Gastrocnemius medialis (tissue), 4 donors: ENCODE data around the gene STH. TPM values are rescaled to one million over a fixed set of nuclear protein-coding genes. Genes with fewer than 3 reads are reported as not detected.
A peak's percentile ranks its signal among the peaks of the same experiment; 100 is the strongest.
"Not testable (repeated sequence)": the region's sequence is repeated elsewhere in the genome, so short reads cannot be mapped to it uniquely, and the experiment has no call there.

Experiments used
- ATAC-seq, 2 donors: fragments of 150-250 bp; one replicate each; pipeline ENCODE4 v1.9.1; 2016
- DNase-seq, 2 donors: peaks; one replicate each; pipeline ENCODE4 v3.0.0-alpha.2; 2019
- H3K27ac ChIP-seq, 4 donors: fragments of 200-600 bp; sonication (generic); 1 replicate in 1 of 4; 2 replicates in 3 of 4; pipeline ENCODE4 v1.5.1; 2016 to 2018; ENCODE audit warnings: mild to moderate bottlenecking in 2 of 4, moderate library complexity in 1 of 4
- H3K27me3 ChIP-seq, 3 donors: fragments of 200-600 bp; sonication (generic) in 2 of 3; 1 replicate in 1 of 3; 2 replicates in 2 of 3; pipeline versions ENCODE4 v1.5.1 to v1.6.0; 2016 to 2019; ENCODE audit warnings: mild to moderate bottlenecking in 1 of 3, moderate library complexity in 1 of 3
- H3K36me3 ChIP-seq, 2 donors: fragments of 200-600 bp; sonication (generic) in 1 of 2; one replicate each; pipeline ENCODE4 v1.5.1; 2017 to 2018
- H3K4me1 ChIP-seq, 2 donors: fragments of 200-600 bp; sonication (generic) in 1 of 2; one replicate each; pipeline ENCODE4 v1.5.1; 2016 to 2017; ENCODE audit warnings: mild to moderate bottlenecking in 2 of 2
- H3K4me3 ChIP-seq, 4 donors: fragments of 200-600 bp; sonication (generic) in 3 of 4; 1 replicate in 1 of 4; 2 replicates in 3 of 4; pipeline ENCODE4 v1.5.1; 2016 to 2019; ENCODE audit warnings: mild to moderate bottlenecking in 2 of 4
- H3K9me3 ChIP-seq, 3 donors: fragments of 200-600 bp; sonication (generic) in 2 of 3; 1 replicate in 1 of 3; 2 replicates in 2 of 3; pipeline ENCODE4 v1.5.1; 2016 to 2019
- CTCF ChIP-seq, 5 experiments: fragments of 450-650 bp in 3 of 5; fragments of 200-600 bp in 2 of 5; sonication (generic) in 2 of 5; IDR thresholded peaks in 4 of 5; conservative IDR thresholded peaks in 1 of 5; 1 replicate in 4 of 5; 2 replicates in 1 of 5; pipeline ENCODE4 v1.5.1; 2016 to 2019; ENCODE audit warnings: antibody characterized with exemption in 5 of 5, mild to moderate bottlenecking in 3 of 5, moderate library complexity in 3 of 5
- POLR2A ChIP-seq, 2 donors: fragments of 450-650 bp; IDR thresholded peaks; one replicate each; pipeline ENCODE4 v1.6.1; 2017; ENCODE audit warnings: antibody characterized with exemption in 2 of 2, mild to moderate bottlenecking in 2 of 2, moderate library complexity in 2 of 2
- in situ Hi-C, 4 donors: fragments of 200-750 bp; cut with MboI; loops; one replicate each; pipeline versions ENCODE4 v1.15.0 to v1.8.0; 2017; ENCODE audit warnings: low sequenced_read_pairs in 4 of 4
- intact Hi-C: fragments of 100-400 bp; cut with DNase I; formaldehyde crosslinking; loops from one replicate; pipeline ENCODE4 v1.15.1; 2023; ENCODE audit warnings: low total_unique reads
- total RNA-seq, 4 donors: library from RNA; depleted of rRNA; stranded (reverse); fragments of >200 nt; gene quantifications; one replicate each; pipeline versions ENCODE4 v1.1.0 to v1.2.3, GENCODE V29; 2016

STH gene
- total RNA-seq, 4 donors from 2014 or later: not detected

DNA sequence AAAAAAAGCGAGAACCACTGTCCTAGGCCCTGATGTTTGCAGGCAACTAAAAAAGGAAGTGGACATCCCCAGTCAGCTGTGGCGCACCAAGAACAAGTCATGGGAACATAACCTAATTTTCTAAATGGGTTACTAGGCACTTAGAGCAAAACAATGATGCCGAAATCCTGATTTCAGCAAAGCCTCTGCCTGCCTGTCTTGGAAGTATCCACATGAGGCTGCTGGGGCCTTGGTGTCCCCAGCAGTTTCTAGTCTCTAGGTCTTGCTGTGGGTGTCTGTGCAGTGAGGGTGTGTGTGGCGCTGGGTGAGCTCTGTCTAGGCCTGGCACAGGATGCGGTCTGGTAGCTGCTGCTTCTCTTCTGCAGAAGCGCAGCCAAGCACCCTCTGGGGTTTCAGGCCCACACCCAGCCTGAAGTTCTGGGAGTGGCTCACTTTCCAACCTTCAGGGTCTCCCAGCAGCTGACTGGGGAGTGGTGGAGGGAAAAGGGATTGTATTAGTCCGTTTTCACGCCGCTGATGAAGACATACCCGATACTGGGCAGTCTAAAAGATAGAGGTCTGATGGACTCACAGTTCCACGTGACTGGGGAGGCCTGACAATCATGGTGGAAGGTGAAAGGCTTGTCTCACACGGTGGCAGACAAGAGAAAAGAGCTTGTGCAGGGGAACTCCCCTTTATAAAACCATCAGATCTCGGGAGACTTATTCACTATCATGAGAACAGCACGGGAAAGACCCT is 21.1 kb downstream of the STH start:
- ATAC-seq (no peak), DNase-seq (no peak)
- H3K4me3 ChIP-seq: no peak overlapping the region
- TF ChIP-seq POLR2A (IDR thresholded peaks at IDR 0.05): no peak
- no peak for TF ChIP-seq CTCF (IDR thresholded peaks at IDR 0.05 in 4 of 5, conservative IDR thresholded peaks at IDR 0.05 in 1 of 5)
- intact Hi-C loops: no loop called here
- H3K27me3 ChIP-seq: no peaks in the 10 kb centered on the region
- peaks cover 0 to 32% of the 10 kb centered on the region in 2 donors for H3K36me3 ChIP-seq
- no peaks in the 10 kb centered on the region for H3K9me3 ChIP-seq
- H3K27ac ChIP-seq: peak overlapping the region in 1 of 4 donors; percentile 31
- H3K4me1 ChIP-seq: no peaks in the 10 kb centered on the region
- in situ Hi-C loops: no loop called here

- no peaks in the 10 kb centered on the region for H3K9me3 ChIP-seq
- in situ Hi-C loops (no loop called here), intact Hi-C loops (no loop called here)
Measured at GRCh38 chr17:46020998-46021397, 21.9 kb downstream of the STH start.

GRCh38 chr17:46023366-46023765 is 24.3 kb downstream of the STH start:
- in situ Hi-C loops, H3K27ac ChIP-seq, DNase-seq, intact Hi-C loops, H3K9me3 ChIP-seq, ATAC-seq, H3K27me3 ChIP-seq, H3K4me3 ChIP-seq: not testable (repeated sequence)
- Histone ChIP-seq H3K36me3 (peaks cover 0 to 37% of the 10 kb centered on the region in 2 donors), H3K4me1 (peaks cover 15 to 17% of the 10 kb centered on the region in 2 donors)

More at GRCh38 chr17:46020998-46021397, 21.9 kb downstream of the STH start:
- no peak for ATAC-seq
- TF ChIP-seq CTCF (IDR thresholded peaks at IDR 0.05 in 4 of 5, conservative IDR thresholded peaks at IDR 0.05 in 1 of 5) (no peak), POLR2A (IDR thresholded peaks at IDR 0.05) (no peak)
- H3K36me3 ChIP-seq: peaks cover 0 to 32% of the 10 kb centered on the region in 2 donors
- H3K27ac ChIP-seq: no peak overlapping the region
- DNase-seq: no peak
- no peaks in the 10 kb centered on the region for H3K4me1 ChIP-seq
- H3K4me3 ChIP-seq: no peak overlapping the region
- no peaks in the 10 kb centered on the region for H3K27me3 ChIP-seq

DNA sequence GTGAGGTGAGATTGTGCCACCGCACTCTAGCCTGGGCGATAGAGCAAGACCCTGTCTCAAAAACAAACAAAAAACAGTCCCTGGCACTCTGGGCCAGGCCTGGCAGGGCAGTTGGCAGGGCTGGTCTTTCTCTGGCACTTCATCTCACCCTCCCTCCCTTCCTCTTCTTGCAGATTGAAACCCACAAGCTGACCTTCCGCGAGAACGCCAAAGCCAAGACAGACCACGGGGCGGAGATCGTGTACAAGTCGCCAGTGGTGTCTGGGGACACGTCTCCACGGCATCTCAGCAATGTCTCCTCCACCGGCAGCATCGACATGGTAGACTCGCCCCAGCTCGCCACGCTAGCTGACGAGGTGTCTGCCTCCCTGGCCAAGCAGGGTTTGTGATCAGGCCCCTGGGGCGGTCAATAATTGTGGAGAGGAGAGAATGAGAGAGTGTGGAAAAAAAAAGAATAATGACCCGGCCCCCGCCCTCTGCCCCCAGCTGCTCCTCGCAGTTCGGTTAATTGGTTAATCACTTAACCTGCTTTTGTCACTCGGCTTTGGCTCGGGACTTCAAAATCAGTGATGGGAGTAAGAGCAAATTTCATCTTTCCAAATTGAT is 24.8 kb downstream of the STH start:
- in situ Hi-C loops: no loop called here
- peaks cover 0 to 38% of the 10 kb centered on the region in 2 donors for H3K36me3 ChIP-seq
- TF ChIP-seq CTCF (IDR thresholded peaks at IDR 0.05 in 4 of 5, conservative IDR thresholded peaks at IDR 0.05 in 1 of 5) (no peak), POLR2A (IDR thresholded peaks at IDR 0.05) (no peak)
- intact Hi-C loops: no loop called here
- H3K4me3 ChIP-seq: no peak overlapping the region
- no peak for ATAC-seq
- DNase-seq: no peak
- H3K4me1 ChIP-seq: peaks cover 16 to 18% of the 10 kb centered on the region in 2 donors
- no peaks in the 10 kb centered on the region for H3K9me3 ChIP-seq
- no peak overlapping the region for H3K27ac ChIP-seq
- H3K27me3 ChIP-seq: no peaks in the 10 kb centered on the region

- in situ Hi-C loops (no loop called here), intact Hi-C loops (no loop called here)
- TF ChIP-seq CTCF (IDR thresholded peaks at IDR 0.05 in 4 of 5, conservative IDR thresholded peaks at IDR 0.05 in 1 of 5) (no peak), POLR2A (IDR thresholded peaks at IDR 0.05) (no peak)
- H3K4me1 ChIP-seq: peaks cover 16 to 18% of the 10 kb centered on the region in 2 donors
- no peaks in the 10 kb centered on the region for H3K9me3 ChIP-seq
- ATAC-seq (no peak), DNase-seq (no peak)
- no peaks in the 10 kb centered on the region for H3K27me3 ChIP-seq
- no peak overlapping the region for H3K4me3 ChIP-seq
- peak overlapping the region in 1 of 4 donors; percentile 74 for H3K27ac ChIP-seq
- peaks cover 0 to 45% of the 10 kb centered on the region in 2 donors for H3K36me3 ChIP-seq
Measured at GRCh38 chr17:46024590-46024989, 25.5 kb downstream of the STH start.
